Measurements from ENCODE around the gene FAM24A.

FAM24A gene

GRCh38 chr10:122931088-122931906 lies 20.9 kb downstream of the FAM24A start:
- DNase-seq (ENCODE audit: low spot score): no peak

GRCh38 chr10:122939133-122939855 lies 28.9 kb downstream of the FAM24A start:
- no peak for DNase-seq (ENCODE audit: low spot score)

GRCh38 chr10:122939856-122940543 lies 29.6 kb downstream of the FAM24A start:
- DNase-seq (ENCODE audit: low spot score): no peak

- no peak for DNase-seq (ENCODE audit: low spot score)
Measured at GRCh38 chr10:122949296-122949695, 38.9 kb downstream of the FAM24A start.

GRCh38 chr10:122953902-122954730 lies 43.7 kb downstream of the FAM24A start, which contains the start of gene C10orf88:
Gene C10orf88 (minus strand): TSS chr10:122954227. CDS start chr10:122954178, 49 bp downstream.
- DNase-seq (ENCODE audit: low spot score): peak; percentile 99

- peak; percentile 7 for DNase-seq (ENCODE audit: low spot score)
Measured at GRCh38 chr10:122954731-122955050, 44.3 kb downstream of the FAM24A start.

- DNase-seq (ENCODE audit: low spot score): no peak
Measured at GRCh38 chr10:122955892-122956291, 45.5 kb downstream of the FAM24A start.

GRCh38 chr10:122957474-122957873 lies 47.1 kb downstream of the FAM24A start:
- no peak for DNase-seq (ENCODE audit: low spot score)

GRCh38 chr10:122962405-122962804 lies 52.0 kb downstream of the FAM24A start:
- no peak for DNase-seq (ENCODE audit: low spot score)
